SKM-1 treated with dmso at 0.1 percent for 144 hours (cell line): ENCODE measurements around the gene DTNBP1.

Experiments
- DNase-seq: peaks from one replicate; lab custom pipeline; 2025; ENCODE audit not compliant: unreplicated experiment; lab: John Stamatoyannopoulos, UW

DTNBP1 gene

DNA sequence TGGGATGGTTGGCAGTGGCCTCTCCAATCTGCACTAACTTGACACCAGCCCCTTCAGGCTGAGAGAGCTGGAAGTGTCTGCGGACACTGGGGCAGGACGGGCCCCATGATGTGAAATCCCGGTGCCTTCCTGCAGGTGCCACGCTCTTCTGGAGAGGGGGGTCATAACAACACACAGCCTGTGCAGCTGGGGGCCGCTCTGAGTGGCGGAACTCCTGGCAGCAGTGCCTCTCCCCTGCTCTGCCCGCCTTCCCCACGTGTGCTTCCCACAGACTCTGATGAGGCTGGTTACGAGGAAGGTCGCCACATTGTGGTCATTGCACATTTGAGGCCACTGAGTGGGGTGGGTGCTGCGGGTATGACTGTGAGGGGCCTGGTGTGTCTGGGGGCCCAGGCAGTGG lies 145.2 kb downstream of the DTNBP1 start:
- no peak for DNase-seq

- no peak for DNase-seq
These were observed 145.8 kb downstream of the DTNBP1 start for GRCh38 chr6:15516923-15517560.

GRCh38 chr6:15516378-15516777 lies 146.4 kb downstream of the DTNBP1 start:
- DNase-seq, result no peak

GRCh38 chr6:15515660-15516375 lies 147.0 kb downstream of the DTNBP1 start:
- DNase-seq, result no peak

- DNase-seq, result no peak
These were observed 147.6 kb downstream of the DTNBP1 start for GRCh38 chr6:15515226-15515625.

DNA sequence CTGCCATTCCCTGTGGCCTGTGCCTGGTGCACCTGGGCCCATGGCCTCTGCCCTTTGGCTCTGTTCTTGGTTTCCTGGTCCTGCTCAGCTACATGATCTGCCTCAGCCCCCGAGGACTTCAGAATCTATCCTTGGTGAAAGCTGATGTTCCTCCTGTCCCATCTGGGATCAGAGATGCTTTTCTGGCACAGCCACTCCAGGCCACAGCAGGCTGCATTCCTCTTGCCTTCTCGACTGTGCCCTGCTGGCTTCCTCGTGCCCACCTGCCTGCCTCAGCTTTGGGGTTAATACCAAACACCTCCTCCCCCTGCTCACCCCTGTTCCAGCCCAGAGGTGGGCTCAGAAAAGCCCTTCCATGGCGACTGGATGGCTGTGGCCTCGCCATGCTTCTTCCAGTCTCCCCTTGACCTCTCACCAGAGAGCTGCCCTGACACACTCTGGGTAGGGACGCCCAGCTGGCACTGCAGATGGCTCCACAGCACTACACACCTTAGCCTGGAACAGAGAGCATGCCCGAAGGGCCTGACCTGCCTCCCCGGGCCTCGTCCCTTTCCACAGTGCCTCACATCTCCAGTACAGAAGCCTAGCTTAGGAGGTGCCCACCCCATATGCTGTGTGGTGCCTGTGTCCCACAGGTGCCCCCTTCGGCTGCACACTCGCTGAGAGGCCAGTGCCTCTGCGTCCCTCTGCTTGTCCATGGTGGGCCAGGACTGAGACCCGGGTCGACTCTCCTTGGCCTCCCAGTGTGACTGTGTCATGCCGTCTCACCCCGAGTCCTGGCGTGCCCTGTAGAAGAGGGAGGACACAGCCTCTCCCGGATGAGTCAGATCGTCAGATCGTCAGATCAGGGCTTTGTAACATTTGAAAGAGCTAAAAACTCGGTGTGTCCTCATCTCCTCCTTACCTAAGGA lies 148.8 kb downstream of the DTNBP1 start:
- DNase-seq, result no peak

DNA sequence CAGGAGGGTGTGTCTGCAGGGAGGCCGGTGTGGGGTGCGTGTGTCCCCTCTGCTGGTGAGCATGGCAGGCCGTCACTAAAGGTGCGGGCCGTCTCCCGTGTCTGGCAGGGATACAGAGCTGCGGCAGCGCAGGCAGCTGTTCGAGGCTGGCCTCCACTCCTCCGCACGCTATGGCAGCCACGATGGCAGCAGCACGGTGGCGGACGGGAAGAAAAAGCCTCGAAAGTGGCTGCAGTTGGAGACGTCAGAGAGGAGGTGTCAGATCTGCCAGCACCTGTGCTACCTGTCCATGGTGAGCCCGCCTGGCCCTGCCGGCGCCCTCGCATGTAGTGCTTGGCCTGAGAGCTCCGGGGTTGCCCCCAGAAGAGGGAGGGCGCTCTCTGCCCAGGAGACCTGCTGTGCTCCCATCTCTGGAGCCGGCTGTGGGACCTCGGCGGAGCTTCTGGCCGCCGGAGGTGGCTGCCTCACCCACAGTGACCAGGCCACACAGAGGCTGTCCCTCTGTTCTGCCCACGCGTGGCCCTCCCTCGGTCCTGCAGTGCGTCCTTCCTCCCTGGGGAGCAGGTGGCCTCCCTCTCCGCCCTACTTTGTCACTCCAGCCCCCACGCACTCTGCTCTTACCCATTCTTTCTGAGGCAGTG lies 149.6 kb downstream of the DTNBP1 start:
- DNase-seq, result no peak

- no peak for DNase-seq
These were observed 150.1 kb downstream of the DTNBP1 start for GRCh38 chr6:15512721-15513120.

DNA sequence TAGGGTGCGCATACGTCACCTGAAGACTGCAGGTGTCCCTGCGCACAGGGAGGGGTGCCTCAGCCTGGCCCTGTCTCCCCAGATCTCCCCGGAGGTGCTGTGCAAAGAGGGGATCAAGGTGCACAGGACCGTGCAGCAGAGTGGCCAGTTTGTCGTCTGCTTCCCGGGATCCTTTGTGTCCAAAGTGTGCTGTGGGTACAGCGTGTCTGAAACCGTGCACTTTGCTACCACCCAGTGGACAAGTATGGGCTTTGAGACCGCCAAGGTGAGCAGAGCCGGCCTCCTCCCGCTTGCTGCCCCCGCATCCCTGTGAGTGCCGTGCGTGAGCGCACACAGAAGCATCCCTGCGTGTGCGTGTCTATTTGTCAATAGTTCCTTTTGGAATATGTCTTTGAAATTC lies 150.7 kb downstream of the DTNBP1 start:
- no peak for DNase-seq

- DNase-seq, result no peak
These were observed 151.3 kb downstream of the DTNBP1 start for GRCh38 chr6:15511248-15512125.

DNA sequence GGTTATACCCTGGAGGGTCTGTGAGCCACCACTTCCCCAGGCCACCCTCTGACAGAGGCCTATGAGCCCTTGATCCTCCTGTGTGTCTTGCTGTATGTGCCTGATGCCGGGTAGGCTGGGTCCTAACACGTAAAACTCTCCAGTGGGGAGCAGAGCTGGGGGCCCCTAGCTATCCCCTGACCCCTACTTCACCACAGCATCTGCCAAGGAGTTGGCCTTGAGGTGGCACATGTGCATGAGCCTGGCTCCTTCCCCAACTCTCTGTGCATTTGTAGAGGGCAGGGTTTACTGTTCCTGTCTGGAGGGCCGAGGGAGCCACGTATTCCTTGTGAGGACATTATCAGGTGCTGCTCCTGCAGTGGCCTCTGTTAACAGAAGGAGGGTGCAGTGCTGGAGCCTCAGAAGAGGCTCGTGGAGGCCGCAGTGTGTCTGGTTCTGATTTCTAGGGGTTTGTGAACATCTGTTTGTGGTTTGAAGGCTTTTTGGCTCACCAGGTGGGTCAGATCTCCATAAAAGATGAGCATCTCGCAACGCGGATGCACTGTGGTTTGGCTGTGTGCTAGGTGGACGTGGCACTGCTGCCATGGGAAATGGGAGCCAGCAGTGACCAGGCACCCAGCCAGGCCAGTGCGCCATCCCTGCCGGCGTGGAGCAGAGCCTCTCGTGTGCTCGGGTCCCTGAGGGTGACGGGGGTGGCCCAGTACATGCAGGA lies 152.1 kb downstream of the DTNBP1 start:
- no peak for DNase-seq

- DNase-seq, result no peak
These were observed 152.7 kb downstream of the DTNBP1 start for GRCh38 chr6:15510121-15510520.

GRCh38 chr6:15509335-15509933 lies 153.4 kb downstream of the DTNBP1 start:
- DNase-seq, result no peak

DNA sequence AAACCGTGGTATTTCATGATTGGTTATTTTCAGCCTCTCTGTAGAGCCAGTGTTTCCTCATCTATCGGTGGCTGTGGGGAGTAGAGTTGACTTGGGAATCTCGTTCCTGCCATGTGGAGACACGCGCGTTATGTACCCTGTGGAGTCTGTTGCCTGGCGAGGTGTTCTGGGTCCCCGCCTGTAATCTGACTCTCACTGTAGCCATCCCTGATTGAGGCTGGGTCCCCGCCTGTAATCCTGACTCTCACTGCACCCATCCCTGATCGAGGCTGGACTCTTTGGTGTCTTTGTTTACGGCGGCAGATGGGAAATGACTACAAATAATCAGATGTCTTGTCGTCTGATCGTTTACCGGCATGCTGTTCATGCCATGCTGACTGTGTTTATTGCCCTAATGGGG lies 153.9 kb downstream of the DTNBP1 start:
- DNase-seq, result no peak

DNA sequence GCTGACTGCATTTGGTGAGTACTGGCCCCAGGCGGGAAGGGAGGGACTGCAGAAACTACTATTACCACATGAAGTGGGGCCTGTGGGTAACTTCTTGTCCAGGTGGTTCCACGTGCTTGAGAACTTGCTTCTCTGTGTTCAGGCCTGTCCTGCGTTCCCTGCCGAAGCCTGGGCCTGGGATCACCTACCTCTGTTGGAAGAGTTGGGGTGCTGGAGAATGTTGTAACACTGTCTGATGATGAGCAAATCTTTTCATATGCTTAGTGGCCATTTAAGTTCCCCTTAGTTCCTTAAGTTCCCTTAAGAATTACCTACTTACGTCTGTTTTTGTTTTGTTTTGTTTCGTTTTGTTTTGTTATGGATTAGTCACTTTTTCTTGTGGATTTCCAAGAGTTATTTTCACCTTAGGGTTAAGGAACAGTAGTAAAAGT lies 154.4 kb downstream of the DTNBP1 start:
- DNase-seq, result no peak

DNA sequence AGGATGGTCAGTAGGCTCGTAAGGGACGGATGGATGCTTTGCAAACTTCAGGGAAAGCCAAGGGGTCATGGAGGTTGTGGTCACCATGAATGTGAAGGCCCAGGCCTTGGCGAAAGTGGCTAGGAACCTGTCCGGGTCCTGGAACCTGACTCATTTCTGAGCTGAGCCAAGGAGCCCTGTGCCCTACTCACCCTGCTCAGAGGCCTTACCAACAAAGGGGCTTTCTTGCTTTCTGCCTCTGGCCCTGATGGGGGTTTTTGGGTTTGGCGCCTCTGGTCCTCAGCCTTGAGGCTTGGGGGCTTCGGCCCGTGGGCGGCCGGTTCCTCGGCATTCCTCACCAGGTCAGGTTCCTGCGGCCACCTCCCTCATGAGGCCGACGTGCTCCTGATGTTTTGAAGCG lies 155.1 kb downstream of the DTNBP1 start:
- no peak for DNase-seq

GRCh38 chr6:15507221-15507620 lies 155.6 kb downstream of the DTNBP1 start:
- no peak for DNase-seq

DNA sequence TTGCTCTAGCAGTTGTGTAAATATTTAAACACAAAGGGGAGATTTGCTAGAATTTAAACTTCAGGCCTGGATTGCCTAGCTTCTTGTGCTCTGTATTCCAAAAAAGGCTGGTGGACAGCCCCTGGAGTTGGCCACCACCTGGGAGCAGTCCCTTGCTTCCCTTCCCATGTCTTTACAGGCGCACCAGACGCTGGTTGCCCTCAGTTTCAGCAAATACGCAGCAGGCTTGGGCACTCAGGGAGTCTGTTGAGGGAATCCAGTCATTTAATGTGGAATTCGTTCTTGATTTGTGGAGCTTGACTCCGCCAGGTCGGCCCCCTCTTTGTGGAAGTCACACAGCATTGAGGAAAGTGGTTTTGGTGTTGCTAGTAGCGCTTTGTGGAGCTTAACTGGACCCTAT lies 156.8 kb downstream of the DTNBP1 start:
- no peak for DNase-seq

DNA sequence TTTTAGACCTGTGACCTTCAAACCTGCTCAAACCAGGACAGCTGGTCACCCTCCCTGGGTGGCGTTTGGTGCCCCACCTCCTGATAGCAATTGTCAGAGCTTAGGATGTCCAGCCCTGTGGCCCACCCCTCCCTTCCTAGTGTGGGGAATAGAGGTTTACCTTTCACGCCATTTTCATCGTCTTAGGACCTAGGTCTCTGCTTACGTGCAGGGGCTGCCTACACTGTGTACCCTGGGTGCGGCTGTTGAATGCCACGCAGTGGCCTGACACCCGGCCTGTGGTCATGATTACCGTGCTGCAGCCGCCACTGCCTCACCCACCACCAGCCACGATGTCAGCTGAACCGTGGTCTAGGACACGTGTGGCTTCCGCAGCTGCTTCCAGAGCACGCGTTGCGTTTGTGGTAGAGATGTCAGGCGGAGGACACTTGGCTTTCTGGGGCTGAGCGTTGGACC lies 157.3 kb downstream of the DTNBP1 start:
- no peak for DNase-seq
